RPMI7951 (cell line): Measurements from ENCODE around the gene ZNF578. TPM values are rescaled to one million over a fixed set of nuclear protein-coding genes. Genes with fewer than 3 reads are reported as not detected.
"Not testable (repeated sequence)": the region's sequence is repeated elsewhere in the genome, so short reads cannot be mapped to it uniquely, and the experiment has no call there.

Source experiments
- DNase-seq: peaks from one replicate; pipeline ENCODE4 v3.0.0-alpha.2; 2012; ENCODE audit warnings: low read depth
- total RNA-seq: library from RNA; depleted of rRNA; stranded (reverse); fragments of >200 nt; shearing (Covaris generic); gene quantifications from 2 replicates; pipeline ENCODE4 v1.2.3, GENCODE V29; 2014; rRNA removed

ZNF578 gene
- total RNA-seq, 1 experiment from 2014 or later, result 1.6 TPM

DNA sequence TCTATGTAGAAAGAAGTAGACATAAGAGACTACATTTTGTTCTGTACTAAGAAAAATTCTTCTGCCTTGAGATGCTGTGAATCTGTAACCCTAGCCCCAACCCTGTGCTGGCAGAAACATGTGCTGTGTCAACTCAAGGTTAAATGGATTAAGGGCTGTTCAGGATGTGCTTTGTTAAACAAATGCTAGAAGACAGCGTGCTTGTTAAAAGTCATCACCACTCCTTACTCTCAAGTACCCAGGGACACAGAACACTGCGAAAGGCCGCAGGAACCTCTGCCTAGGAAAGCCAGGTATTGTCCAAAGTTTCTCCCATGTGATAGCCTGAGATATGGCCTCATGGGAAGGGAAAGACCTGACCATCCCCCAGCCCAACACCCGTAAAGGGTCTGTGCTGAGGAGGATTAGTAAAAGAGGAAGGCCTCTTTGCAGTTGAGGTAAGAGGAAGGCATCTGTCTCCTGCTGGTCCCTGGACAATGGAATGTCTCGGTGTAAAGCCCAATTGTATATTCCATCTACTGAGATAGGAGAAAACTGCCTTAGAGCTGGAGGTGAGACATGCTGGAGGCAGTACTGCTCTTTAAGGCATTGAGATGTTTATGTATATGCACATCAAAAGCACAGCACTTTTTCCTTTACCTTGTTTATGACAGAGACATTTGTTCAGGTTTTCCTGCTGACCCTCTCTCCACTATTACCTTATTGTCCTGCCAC lies 105.5 kb downstream of the ZNF578 start:
- not testable (repeated sequence) for DNase-seq

GRCh38 chr19:52561611-52562010 lies 108.3 kb downstream of the ZNF578 start:
- not testable (repeated sequence) for DNase-seq

Other genes starting within 250 kb of the ZNF578 start
- gene ZNF766, start 184.0 kb upstream of the ZNF578 start, total RNA-seq, result 11.7 and 13.8 TPM in 2 replicates
- gene ZNF480, start 156.4 kb upstream of the ZNF578 start, total RNA-seq, result 8.7 and 10.8 TPM in 2 replicates
- 1.4 and 1.6 TPM in 2 replicates for gene ZNF610, start 117.3 kb upstream of the ZNF578 start, total RNA-seq
- gene ZNF880, start 83.6 kb upstream of the ZNF578 start, total RNA-seq, result 13.1 and 17.0 TPM in 2 replicates
- gene ZNF528, start 55.7 kb upstream of the ZNF578 start, total RNA-seq, result 6.6 and 7.5 TPM in 2 replicates
- not detected in 2 replicates for gene ZNF534, start 24.4 kb upstream of the ZNF578 start, total RNA-seq
- 9.6 and 13.6 TPM in 2 replicates for gene ZNF808, start 74.1 kb downstream of the ZNF578 start, total RNA-seq
- gene ZNF701, start 116.7 kb downstream of the ZNF578 start, total RNA-seq, result 9.4 TPM in 2 replicates
- 32.5 and 43.1 TPM in 2 replicates for gene ZNF83, start 184.8 kb downstream of the ZNF578 start, total RNA-seq